GM18858 (cell line): Measurements from ENCODE around the gene ASB10.

Experiments used
- ATAC-seq: cut with Tn5 transposase; IDR thresholded peaks from one replicate; pipeline ENCODE4 v1.9.1; 2021; ENCODE audit not compliant: unreplicated experiment

The ASB10 gene

DNA sequence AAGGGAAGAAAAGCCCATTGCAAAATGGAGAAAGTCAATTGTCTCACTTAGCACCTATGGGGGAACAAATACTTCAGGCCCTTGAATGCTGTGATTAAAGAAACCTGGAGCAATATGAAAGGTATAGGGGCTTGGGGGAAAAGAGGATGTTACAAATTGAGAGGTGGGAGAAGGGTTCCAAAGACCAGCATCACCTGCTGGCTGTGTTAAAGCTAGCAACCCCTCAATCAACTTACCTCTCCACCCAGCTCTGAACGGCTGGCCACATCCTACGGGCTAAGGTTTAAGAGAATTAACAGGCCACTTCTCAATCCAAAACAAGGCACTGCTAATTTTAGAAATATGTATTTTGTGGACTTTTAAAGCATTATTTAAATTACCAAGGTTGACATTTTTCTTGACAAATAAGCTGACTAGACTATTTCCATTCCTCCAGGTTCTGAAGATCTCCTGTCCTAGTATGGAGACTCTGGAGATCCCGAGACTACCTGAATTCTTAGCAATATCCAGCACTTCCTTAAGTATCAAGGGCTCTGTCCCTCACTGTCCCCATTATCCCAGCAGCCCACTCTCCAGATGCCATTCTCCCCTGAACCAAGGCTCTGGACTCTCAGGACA, 24.2 kb upstream of the ASB10 start:
- no peak for ATAC-seq

- ATAC-seq, result no peak
These were observed 23.2 kb upstream of the ASB10 start, which contains the start of gene H2BK1 for GRCh38 chr7:151210087-151210854. Gene H2BK1, minus strand, starts transcription at chr7:151210488. Its CDS starts 170 bp downstream, at chr7:151210318.

DNA sequence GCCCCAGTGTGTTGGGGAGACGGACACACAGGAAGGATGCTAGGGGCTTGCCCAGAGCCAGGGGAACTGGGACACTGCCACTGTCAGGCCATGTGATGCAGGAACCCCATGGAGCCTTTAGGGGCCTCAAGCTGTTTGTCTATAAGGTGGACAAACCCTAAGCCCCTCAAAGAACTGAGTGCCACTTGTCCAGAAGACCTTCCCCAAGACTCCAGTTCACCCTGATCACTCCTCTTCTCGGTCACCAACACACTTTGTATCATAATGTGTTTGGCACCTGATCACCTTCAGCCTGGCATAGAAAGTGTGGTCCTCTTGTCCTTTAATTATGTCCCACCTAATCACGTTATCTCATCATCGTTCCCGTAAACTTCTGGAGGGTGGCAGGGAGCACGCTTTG, 22.5 kb upstream of the ASB10 start:
- ATAC-seq, result no peak

GRCh38 chr7:151208253-151208862, 21.3 kb upstream of the ASB10 start:
- no peak for ATAC-seq

DNA sequence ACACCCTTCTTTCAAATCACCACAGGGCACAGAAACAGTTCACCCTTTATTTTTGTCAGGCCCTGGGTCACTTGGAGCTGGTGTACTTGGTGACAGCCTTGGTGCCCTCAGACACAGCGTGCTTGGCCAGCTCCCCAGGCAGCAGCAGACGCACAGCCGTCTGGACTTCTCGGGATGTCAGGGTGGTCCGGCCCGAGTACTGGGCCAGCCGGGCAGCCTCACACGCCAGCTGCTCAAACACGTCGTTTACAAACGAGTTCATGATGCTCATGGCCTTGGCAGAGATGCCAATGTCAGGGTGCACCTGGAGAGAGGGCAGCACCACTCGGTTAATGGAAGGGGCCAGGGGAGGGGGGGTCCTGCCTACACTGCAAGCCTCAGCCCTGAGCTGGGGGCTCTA, 20.8 kb upstream of the ASB10 start:
- no peak for ATAC-seq

GRCh38 chr7:151207315-151207714, 20.3 kb upstream of the ASB10 start:
- ATAC-seq, result no peak

GRCh38 chr7:151206914-151207313, 19.9 kb upstream of the ASB10 start:
- no peak for ATAC-seq

DNA sequence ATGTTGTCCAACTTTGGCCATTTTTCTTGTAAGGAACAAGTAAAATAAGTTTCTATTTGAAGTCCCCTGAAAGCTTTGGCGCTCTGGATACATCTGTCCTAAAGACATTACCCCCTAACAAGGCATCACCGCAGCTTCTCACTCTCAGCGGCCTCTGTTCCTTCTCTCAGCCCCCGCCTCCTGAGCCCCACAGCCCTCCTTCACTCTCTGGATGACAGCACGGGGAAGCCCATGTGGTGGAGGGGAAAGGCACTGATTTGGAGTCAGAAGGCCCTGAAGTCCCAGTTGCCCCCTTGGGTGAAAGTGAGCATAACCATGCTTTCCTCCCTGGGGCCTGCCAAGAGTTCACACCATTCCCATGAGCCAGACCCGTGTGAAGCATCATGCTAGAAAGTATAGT, 18.7 kb upstream of the ASB10 start:
- ATAC-seq, result no peak

GRCh38 chr7:151204383-151205032, 17.5 kb upstream of the ASB10 start:
- ATAC-seq, result no peak

GRCh38 chr7:151202836-151203235, 15.8 kb upstream of the ASB10 start:
- no peak for ATAC-seq

- ATAC-seq, result no peak
These were observed 14.7 kb upstream of the ASB10 start for GRCh38 chr7:151201751-151202150.

GRCh38 chr7:151201344-151201743, 14.3 kb upstream of the ASB10 start:
- no peak for ATAC-seq

DNA sequence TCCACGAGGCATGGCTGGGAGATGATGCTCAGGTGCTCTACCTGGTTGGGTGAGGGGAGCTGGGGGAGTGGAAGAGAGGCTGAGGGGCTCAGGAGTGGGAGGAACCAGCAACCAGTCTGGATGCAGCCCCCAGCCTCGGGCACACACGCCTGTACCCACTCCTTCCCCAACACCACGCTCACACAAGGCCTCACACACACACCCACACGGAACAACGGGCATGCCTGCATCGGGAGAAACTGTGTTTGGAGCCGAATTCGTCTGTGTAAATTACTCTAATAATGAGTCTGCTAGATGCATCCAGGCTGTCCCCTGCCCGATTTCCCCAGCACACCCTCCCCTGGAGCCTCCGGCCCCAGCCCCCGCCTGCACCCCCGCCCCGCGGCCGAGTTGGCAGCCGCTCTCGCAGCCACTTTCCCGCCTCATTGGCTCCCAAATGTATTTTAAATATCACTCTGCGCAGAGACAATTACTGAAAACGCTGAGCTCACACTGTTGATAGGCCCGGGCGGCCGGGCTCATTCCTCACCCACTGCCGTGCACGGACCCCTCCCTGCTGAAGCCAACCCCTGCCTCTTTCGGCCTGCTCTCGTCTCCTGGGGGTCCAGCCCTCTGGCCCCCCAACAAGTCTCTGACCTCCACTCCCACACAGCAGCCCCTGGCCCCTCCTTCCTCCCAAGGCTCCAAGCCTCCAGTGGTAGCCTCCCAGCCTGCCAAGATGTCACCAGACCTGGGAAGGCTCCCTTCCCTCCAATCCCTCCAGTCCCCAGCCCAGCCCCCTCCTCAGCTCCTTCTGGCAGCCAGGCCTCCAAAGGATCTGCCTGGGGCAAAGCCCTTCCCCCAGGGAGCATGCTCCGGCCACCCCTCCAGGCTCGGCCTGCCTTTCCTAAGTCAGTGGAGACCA, 12.1 kb upstream of the ASB10 start:
- no peak for ATAC-seq

GRCh38 chr7:151197932-151198331, 10.9 kb upstream of the ASB10 start:
- no peak for ATAC-seq

DNA sequence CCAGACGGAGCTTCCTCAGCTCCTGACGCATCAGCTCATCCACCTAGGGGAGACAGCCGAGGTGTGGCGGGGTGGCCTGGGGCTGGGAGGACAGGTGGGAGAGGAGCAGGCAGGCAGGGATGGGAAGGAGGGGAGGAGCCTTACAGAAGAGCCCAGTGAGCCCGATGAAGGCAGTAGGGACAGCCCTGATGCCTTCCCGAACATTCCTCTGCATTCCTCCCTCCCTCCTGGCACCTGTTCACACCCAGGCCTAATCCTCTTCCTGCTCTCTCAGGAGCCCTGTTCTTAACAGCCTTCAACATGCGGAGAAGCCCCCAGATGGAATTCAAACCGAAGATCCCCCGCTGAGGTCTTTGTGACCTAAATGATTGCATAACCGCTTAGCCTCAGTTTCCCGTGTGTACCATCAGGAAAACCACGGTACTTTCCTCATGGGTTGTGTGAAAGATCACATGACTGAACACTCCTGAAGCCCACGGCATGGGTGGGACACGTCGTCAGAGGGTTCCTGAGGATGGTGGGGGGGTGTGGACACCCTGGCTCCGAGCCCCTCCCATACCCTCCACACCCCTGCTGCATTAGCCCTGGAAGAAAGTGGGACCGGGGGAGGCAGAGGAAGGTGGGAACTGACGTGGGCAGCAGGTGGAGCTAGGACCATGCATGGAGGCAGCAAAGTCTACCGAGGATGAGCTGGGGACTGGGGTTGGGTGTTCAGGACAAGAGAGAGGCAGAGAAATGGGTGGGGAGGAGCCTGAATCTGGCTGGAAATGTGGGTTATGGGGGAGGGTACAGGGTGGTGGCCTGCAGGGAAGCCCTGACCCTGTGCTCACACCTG, 8.8 kb upstream of the ASB10 start:
- ATAC-seq, result no peak

DNA sequence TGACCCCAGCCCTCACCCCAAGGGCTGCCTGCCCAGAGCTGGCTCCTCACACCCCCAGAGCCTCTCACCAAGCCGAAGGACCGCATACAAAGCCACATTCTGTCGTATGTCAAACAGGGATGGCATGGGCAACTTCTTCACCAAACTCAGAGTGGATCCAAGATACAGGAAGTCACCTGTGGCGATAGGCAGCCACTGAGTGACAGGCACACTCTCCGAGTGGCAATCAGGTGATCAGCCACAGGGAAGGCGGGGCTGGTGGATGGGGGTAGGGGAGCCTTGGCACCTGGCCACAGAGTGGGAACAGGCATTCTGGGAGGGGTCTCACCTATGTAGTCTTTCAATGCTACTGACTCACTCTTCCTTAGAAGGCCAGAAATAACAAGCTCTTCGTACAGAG, 7.1 kb upstream of the ASB10 start:
- no peak for ATAC-seq

- ATAC-seq, result no peak
These were observed 6.3 kb upstream of the ASB10 start for GRCh38 chr7:151193203-151193978.

DNA sequence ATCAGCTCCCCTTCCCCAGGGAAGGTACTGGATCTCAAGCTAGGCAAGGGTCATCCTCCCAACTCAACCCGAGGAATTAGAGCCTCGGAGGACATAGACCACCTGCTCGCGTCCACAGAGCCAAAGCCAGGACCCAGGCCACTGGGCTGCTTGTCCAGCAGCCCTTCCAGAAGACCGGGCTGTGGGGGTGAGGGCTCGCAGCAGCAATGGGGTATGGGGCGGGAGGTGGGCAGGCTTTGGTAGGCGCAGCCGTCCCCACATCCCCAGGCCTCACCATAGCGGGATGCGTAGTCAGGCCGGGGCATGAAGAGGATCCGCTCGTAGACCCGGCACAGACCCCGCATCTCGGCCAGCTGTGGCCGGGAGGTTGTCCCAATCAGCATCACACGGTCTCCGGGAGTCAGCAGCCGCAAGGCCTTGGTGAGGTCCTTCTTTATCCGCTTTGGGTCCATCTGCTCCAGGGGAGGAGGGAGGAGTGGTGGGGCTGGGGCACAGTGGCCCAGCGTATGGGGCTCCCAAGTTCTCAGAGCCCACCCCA, 5.0 kb upstream of the ASB10 start:
- ATAC-seq, result no peak

- no peak for ATAC-seq
These were observed 4.5 kb upstream of the ASB10 start for GRCh38 chr7:151191544-151191943.
